ENCODE measurements around the gene ACOT8.
"Not testable (repeated sequence)": the region's sequence is repeated elsewhere in the genome, so short reads cannot be mapped to it uniquely, and the experiment has no call there.

The ACOT8 gene

DNA sequence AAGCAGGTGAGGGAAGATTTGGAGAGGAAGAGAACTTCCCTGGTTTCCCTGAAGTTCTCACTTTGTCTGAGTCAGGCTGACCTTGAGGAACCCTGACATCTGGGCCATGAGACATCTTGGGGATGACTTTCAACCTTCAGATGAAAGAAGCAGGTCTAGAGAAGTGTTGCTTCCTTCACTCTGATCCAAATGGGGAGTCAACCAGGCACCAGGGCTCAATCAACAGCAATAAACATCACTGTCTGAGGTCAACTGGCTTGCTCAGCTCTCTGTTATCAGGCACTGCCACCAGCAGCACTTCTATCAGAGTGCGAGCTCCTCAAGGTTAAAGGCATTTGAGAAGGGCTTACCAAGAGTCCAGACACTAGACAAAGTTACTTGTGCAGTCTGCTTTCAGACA lies 6.3 kb downstream of the ACOT8 start:
- DNase-seq: no peak

DNA sequence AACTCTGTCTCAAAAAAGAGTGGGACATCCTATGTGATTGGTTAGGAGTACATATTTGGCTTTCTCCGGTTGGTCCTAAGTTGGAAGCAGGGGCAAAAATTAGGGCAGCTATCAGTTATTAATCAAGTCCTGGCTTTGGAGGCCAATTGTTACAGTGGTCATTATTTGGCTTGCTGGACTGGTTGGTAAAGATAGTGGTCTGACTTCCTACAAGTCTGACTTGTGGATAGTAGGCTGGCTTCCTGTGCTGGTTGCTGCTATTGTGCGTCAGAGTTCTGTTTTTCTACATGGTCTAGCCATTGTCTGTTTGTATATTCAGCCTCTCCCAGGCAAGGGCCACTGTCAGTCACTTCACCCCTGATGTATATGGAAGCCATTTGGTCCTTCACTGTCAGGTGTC lies 7.0 kb downstream of the ACOT8 start:
- DNase-seq: no peak

DNA sequence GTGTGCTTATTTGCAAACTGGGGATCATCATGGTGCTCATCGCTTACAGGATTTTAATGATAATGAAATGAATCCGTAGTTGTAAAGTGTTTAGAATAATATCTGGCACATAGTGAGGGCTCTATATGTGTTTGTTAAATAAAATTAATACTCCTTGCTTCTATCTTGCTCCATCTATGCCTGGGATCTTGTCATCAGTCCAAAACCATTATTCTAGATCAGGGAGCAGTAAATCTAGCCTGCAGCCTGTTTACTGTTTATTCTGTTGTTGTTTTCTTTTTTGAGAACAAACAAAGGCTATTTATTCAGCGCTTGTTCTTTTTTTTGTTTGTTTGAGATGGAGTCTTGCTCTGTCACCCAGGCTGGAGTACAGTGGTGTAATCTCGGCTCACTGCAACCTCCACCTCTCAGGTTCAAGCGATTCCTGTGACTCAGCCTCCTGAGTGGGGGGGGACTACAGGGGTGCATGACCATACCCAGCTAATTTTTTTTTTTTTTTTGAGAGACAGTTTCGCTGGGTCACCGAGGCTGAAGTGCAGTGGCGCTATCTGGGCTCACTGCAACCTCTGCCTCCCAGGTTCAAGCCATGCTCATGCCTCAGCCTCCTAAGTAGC lies 8.1 kb downstream of the ACOT8 start:
- no peak for DNase-seq

DNA sequence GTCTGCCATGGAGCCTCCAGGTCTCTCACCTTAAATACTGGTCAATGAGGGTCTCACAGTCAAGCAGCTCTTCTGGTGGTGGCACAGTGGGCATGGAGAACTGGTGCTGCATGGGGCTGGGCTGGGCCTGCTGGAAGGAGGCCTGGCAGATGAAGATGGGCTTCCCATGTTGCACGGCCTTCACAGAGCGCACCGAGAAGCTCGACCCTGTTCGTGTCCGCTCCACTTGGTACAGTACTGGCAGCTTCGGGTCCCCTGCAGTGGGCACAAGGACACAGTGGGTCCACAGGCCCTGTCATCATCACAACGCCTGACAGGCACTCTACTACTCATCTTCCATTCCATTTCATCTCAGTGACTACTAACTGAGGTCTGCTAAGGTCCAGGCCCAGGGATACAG lies 8.8 kb downstream of the ACOT8 start:
- DNase-seq: no peak

DNA sequence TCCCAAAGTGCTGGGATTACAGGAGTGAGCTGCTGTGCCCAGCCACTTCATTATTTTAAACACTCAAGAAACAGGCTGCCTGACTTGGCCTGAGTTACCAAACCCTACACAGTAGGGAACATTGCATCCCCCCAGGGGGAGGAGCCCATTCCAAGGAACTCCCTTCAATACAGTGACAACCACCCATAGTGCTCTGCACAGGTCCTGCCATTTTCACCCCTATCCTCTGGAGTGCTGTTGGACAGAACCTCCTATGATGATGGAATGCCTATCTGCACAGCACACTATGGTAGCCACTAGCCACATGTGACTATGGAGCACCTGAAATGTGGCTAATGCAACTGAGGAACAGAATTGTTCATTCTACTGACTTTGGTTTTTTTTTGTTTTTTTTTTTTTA lies 11.7 kb downstream of the ACOT8 start:
- no peak for DNase-seq

DNA sequence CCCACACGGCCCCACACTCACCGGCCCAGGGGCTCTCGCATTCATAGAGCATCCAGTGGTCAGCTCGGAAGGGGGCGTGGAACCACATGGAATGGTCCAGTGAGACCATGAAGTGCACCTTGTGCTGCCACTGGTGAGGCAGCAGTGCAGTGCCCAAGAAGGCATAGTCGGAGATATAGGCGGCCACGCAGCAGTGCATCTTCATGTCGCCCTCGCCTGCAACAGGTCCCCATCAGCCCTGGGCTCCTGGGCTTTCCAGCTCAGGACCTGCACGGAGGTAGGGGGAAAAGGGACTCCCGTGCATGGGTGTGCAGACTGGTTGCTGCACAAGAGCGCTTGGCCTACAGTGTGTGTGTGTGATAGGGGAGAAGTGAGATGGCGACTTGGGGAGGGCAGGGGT lies 13.7 kb downstream of the ACOT8 start:
- no peak for DNase-seq

DNA sequence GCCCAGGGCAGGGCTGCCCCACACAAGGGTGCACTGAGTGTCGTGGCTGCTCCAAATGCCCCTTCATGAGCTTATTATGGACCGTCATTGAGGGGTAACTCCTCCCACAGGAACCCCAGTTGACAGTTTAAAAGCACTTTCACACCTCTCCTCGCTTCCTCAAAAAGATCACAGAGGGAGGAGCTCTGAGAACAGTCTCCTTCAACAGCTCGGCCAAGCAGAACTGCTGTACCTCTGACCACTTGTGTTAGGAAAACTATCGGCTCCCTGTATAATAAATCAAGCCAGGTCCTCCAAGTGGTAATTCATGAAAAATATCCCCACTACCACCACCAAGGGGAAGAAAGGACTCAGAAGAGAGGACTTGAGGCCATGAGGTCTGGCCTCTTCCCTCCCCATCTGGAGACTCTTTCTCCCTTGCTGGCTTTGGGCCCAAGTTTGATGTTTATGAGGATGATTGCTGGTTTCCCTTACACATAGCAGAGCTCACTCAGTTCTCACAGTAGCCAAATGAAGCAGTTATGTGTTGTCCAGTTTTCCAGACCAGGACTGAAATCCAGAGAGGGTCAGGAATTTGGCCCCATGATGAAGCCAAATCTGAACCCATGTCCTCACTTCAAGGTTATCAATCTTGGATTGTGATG lies 14.9 kb downstream of the ACOT8 start:
- DNase-seq: no peak

DNA sequence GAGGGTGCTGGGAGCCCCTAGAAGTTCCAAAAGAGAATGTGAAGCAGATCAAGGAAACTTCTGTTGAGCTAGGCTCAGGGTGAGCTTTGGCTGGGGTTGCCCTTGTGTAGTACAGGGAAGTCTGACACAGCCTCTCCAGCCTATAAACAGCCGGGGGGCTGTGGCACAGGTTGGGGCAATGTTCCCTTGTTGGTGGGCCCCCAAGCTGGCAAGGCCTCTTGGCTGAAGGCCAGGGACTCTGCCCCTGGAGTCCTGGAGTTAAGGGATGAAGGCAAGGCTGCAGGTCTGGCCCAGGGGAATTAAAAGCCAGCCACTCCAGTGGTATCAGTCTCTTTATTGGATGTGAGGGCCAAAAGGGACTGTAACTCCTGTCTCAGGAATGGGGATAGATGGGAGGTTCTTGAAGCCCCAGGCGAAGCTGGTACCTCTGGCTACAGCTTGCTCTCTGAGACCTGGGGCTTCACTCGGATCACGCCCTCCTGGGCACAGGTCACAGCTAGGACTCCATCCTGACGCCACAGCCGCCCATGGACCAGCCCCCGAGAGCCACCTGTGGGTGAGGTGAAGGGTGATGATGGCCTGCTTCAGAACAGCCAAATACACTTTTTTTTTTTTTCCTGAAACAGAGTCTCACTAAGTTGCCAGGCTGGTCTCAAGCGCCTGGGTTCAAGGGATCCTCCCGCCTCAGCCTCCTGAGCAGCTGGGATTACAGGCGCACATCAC lies 15.6 kb downstream of the ACOT8 start:
- no peak for DNase-seq

DNA sequence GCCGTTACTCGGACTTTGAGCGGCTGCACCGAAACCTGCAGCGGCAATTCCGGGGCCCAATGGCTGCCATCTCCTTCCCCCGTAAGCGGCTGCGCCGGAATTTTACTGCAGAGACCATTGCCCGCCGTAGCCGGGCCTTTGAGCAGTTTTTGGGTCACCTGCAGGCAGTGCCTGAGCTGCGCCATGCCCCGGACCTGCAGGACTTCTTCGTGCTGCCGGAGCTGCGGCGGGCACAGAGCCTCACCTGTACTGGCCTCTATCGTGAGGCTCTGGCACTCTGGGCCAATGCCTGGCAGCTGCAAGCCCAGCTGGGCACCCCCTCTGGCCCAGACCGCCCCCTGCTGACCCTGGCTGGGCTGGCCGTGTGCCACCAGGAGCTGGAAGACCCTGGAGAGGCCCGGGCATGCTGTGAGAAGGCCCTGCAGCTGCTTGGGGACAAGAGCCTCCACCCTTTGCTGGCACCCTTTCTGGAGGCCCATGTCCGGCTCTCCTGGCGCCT lies 16.4 kb downstream of the ACOT8 start:
- no peak for DNase-seq

DNA sequence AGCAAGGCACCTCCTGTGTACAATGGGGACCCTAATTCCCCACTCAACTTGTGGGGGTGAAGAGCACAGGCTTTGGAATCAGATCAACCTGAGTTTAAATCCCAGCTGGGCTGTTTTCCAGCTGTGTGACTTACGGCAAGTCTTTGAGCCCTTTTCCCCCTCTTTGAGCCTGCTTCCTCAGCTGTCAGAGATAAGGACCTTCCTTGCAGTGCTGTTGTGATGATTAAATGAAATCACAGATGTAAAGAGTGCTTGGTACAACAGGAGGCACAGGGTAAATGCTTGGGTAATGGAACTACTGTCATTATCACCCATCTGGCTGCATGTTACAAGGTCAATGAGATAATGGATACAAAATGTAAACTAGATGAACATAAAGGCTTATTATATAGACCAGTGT lies 20.4 kb downstream of the ACOT8 start:
- no peak for DNase-seq

DNA sequence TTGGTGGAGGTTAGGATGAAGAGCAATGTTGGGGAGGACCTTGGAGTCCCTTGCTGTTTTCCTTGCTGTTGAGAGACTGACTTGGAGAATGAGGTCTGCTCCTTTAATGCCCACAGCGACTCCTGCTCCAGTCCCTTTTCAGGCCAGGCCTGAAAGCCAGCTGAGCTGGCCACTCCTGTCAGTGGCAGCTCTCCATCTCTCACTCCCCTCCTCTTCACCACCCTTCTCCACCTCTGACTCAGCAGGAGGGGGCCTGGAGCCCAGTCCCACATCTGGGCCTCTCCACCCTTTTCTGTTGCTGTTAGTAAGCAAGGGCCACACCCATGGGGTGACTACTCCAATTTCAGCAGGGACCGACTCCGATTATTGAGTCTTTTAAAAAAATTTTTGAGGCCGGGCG lies 21.4 kb downstream of the ACOT8 start:
- DNase-seq: no peak

DNA sequence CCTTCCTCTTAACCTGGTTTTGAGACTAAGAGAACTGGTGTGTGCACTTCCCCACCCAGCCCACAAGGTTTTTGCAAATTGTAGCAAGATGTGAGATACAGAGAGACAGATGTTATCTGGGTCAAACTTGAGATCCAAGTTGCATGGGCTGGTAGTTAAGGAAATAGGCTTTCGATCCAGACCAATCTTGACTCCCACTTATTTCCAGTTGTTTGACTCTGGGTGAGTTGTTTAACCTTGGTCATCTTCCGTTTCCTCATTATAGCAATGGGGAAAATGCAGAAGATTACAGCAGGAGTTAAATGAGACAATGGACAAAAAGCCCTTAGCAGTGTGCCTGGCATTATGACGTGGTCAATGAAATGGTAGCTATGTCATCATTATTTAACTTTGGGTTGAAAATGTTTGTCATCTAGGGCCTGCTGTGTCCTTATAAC lies 21.8 kb downstream of the ACOT8 start:
- DNase-seq: no peak

DNA sequence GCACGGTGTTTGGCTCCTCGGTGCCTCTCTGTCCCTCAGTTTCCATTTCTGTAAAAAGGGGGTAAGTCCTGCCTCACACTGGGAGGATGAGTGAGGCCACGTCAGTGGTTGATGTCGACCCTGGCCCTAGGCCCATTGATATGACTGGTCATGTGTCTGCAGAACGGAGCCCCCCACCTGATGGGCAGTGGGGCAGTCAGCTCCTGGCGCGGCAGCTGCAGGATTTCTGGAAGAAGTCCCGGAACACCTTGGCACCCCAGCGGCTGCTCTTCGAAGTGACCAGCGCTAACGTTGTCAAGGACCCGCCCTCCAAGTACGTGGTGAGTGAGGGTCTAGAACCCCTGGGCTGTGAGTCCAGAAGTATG lies 22.4 kb downstream of the ACOT8 start:
- no peak for DNase-seq

DNA sequence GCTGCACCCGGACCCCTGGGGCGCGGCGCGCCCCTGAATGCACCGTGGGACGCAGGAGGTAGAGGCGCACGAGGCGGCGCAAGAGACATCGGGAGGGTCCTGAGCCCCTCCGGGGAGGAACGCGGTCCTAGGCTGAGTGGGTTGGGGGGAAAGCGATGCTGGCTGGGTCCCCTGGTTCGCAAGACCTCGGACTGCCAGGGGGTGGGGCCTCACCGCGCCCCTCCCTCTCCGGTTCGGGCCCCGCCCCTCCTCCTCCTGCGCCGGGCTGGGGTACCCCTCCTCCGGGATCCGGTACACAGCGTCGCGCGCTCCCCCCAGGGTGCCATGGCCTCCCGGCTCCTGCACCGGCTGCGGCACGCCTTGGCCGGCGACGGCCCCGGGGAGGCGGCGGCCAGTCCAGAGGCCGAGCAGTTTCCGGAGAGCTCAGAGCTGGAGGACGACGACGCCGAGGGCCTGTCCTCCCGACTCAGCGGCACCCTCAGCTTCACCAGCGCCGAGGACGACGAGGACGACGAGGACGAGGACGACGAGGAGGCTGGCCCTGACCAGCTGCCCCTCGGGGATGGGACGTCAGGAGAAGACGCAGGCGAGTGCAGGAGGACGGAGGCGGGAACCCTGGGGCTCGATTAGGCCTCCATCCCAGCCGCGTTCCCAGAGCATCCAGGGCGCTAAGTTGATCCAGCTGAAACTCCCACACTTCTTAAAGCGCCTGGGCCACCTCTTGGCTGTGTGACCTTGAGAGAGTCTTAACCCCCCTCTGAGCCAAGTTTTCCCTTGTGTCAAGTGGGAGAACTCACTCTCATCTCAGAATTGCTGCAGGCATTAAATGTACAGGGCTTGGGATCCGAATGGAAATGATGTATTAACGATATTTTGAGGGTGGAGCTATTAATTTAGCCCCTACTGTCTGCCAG lies 23.1 kb downstream of the ACOT8 start:
- DNase-seq: no peak

DNA sequence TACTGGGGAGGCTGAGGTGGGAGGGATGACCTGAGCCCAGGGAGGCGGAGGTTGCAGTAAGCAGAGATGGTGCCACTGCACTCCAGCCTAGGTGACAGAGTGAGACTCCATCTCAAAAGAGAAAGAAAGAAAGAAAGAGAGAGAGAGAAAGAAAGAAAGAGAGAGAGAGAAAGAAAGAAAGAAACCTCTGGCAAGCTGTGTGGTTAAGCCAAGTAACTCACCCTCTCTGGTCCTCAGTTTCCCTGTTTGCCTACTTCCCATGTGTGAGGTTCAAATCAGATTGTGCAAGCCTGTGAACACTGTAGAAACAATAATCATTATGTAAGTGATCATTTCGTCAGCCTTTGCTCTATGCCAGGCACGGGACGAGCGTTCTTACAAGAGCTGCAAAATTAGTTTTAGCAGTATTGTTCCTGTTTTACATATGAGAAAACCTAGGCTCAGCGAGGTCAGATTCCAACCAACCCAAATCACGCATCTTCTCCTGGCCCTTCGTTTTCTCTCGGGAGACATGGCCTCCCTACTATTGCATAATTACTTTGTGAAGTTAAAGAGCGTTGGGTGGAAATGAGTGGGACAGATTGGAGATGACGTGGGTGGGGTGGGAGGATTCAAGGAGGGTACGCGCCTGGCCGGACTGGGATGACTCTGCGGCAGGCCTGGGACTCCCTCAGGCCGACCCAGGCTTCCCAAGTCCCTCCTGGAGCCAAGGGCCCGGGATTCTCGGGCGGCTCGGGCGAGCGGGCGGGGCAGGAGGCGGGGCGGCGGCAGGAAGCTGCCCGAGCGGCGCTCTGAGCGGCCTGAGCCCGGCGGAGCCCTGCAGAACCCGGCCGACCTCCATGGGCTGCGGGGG lies 23.9 kb downstream of the ACOT8 start, which contains the start of gene SNX21:
SNX21 (plus strand) TSS at position 770 of the 853 bp plus-strand sequence. CDS start 121 bp downstream, outside the sequence.
- DNase-seq: peak; percentile 22

DNA sequence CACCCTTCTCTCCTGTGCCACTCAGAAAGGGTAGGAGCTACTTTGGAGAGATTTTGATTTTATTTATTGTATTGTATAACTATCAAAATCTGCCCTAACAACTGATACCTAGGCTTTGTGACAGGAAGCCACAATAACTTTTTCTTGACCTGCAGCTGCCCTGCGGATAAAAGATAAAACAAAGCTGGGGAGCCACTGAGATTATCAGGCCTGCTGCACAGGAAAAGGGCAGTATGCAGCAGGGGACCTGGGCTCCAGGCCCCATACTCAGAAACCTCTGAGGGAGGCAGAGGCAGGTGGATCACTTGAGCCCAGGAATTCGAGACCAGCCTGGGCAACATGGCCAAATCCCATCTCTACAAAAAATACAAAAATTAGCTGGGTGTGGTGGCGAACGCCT lies 24.6 kb downstream of the ACOT8 start:
- DNase-seq: no peak

DNA sequence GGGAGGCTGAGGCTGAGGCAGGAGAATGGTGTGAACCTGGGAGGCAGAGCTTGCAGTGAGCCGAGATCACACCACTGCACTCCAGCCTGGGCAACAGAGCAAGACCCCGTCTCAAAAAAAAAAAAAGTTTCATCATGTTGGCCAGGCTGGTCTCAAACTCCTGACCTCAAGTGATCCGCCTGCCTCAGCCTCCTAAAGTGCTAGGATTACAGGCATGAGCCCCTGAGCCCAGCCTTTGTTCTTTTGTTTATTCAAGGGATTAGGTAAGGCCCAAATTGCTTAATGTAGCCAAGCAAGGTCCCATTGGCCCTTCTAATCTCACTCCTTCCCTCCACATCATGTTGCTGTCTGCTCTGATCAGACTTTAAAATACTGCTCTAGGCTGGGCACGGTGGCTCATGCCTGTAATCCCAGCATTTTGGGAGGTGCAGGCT lies 27.5 kb downstream of the ACOT8 start:
- not testable (repeated sequence) for DNase-seq

DNA sequence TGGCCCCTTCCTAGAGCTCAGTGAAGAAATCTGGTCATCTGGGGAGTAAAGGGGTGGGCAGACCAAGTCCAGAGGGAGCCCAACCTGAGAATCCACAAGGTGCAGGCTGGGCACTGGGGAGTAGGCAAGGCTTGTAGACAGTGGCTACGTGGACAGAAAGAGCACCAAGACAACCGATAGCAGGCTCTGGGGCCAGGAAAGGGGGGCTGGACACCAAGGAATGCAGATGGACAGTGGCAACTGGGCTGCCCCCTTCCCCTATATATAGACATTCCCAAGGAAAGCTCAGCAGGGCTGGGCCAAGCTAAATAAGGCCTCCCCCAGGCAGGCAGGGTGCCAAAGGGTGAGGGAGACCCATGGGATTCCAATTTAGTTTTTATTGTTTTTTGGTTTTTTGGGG lies 28.6 kb downstream of the ACOT8 start:
- no peak for DNase-seq

DNA sequence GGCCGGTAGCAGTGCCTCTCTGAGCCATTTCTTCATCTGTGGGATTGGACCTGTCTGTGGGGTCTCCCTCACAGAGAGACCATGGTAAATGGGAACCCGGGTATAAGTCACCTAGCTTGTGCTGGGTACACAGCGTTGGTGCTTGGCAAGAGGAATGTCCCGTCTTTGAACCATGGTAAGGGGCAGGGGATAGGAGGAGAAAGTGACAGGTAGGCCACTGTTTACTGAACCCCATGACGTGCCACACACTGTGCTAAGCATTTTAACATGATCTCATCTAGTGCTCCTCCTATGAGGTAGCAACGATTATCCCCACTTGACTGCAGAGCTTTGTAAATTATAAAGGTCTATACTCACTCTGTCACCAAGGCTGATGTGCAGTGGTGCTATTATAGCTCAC lies 29.5 kb downstream of the ACOT8 start:
- no peak for DNase-seq

DNA sequence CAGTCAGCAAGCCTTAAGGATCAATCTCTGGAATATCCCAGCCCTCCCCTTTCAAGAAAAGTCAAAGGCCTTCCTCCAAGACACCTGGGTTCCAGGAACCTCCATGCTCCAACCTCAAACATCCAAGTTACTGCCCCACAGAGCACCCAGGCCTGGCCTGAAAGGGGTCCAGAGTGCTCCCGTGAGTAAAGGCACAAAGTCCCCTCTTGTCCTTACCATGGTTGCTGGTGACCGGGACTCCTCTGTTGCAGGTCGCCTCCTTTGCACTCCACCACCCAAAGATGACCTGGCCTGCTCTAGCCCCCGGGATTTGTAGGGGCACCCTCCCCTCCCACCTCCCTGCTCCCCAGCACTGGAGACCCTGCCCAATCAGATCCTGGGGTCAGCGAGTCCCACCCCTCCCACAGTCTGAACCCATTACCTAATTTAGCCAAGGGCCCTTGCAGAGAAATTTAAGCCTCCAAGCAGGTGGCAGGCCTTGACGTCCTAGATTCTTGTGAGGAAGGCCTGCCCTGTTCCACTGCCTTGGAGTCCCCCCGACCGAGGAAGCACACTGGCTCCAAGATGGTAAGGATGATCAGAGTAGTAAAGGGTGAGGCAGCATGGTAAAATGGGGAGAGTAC lies 30.1 kb downstream of the ACOT8 start, which contains the start of gene TNNC2:
TNNC2 (minus strand) TSS at position 283 of the 623 bp plus-strand sequence; CDS start at position 219, 64 bp downstream.
- DNase-seq: no peak

DNA sequence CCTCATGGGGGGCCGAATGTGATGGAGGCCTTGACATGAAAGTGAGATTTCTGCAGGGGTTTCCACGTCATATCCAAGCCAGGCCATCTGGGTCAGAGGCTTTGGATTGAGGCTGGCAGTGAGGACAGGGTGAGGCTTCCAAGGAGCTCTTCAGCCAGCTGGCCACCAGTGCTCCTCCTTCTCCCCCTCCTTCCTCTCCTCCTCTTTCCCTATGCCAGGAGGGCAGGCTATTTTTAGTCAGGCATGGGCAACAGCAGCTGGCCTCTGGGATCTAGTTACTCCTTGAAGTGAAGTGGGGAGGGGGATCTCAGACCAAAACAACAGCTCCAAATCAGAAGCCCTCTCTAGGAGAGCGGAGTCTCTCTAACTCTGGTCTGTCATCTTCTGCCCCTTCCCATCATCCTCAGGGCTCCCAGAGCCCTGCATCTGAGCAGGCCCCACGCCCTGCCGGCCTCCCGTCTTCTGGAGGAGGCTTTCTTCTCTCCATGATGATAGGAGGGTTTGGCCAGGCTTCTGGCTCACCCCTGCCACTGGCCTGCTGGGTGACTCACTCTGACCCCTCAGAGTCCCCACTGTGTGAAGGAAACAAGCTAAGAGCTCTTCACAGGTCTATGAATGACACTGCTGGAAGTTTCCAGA lies 30.7 kb downstream of the ACOT8 start:
- no peak for DNase-seq
